ENCODE measurements around the gene SATB2. TPM values are rescaled to one million over a fixed set of nuclear protein-coding genes. Genes with fewer than 3 reads are reported as not detected.

SATB2 gene
- polyA plus RNA-seq, 1 donor from 2014 or later, result 0.21 TPM

- no peaks in the 10 kb centered on the region for H4K20me1 ChIP-seq (ENCODE audit: insufficient read depth)
- TF ChIP-seq TAF1 (IDR thresholded peaks at IDR 0.05; ENCODE audit: low read depth) (no peak), RAD21 (conservative IDR thresholded peaks at IDR 0.05) (no peak), POLR2AphosphoS5 (IDR thresholded peaks at IDR 0.05) (no peak)
- H3K27me3 ChIP-seq (ENCODE audit: insufficient read depth, low read depth, low read length), result peaks cover 17% of the 10 kb centered on the region
- H3F3A ChIP-seq (ENCODE audit: insufficient read depth, low read length, poor library complexity, severe bottlenecking), result no peaks in the 10 kb centered on the region
- no peak overlapping the region for H3K9ac ChIP-seq (ENCODE audit: low read length)
- H2AFZ ChIP-seq (ENCODE audit: low read depth, low read length), result no peak overlapping the region
- no peak overlapping the region for H3K4me3 ChIP-seq (ENCODE audit: low read length)
- H3K27ac ChIP-seq (ENCODE audit: low read length), result no peak overlapping the region
- no peaks in the 10 kb centered on the region for H3K36me3 ChIP-seq (ENCODE audit: insufficient read depth, low read length)
- H3K9me2 ChIP-seq (ENCODE audit: insufficient read depth, low read length), result no peaks in the 10 kb centered on the region
- no peaks in the 10 kb centered on the region for H3K79me2 ChIP-seq (replicated peaks; ENCODE audit: insufficient read depth, low read length)
- H3K4me2 ChIP-seq (ENCODE audit: low read length), result no peak overlapping the region
- no peaks in the 10 kb centered on the region for H3K9me3 ChIP-seq (ENCODE audit: low read length)
Observed at GRCh38 chr2:199440118-199440517, 17.6 kb downstream of the SATB2 start.

- no peaks in the 10 kb centered on the region for H3K9me3 ChIP-seq (ENCODE audit: low read length)
- H4K20me1 ChIP-seq (ENCODE audit: insufficient read depth), result no peaks in the 10 kb centered on the region
- no peaks in the 10 kb centered on the region for H3F3A ChIP-seq (ENCODE audit: insufficient read depth, low read length, poor library complexity, severe bottlenecking)
- no peaks in the 10 kb centered on the region for H3K79me2 ChIP-seq (replicated peaks; ENCODE audit: insufficient read depth, low read length)
- H3K27ac ChIP-seq (ENCODE audit: low read length), result no peak overlapping the region
- no peaks in the 10 kb centered on the region for H3K9me2 ChIP-seq (ENCODE audit: insufficient read depth, low read length)
- TF ChIP-seq MXI1 (conservative IDR thresholded peaks at IDR 0.05; ENCODE audit: poor library complexity, severe bottlenecking), result no peak
- TF ChIP-seq EP300 (conservative IDR thresholded peaks at IDR 0.05; ENCODE audit: poor library complexity, severe bottlenecking), result no peak
- TF ChIP-seq TAF1 (IDR thresholded peaks at IDR 0.05; ENCODE audit: low read depth), result no peak
- no peak for TF ChIP-seq POLR2AphosphoS5 (IDR thresholded peaks at IDR 0.05)
- no peak for TF ChIP-seq REST (IDR thresholded peaks at IDR 0.05; ENCODE audit: borderline replicate concordance)
- TF ChIP-seq RAD21 (conservative IDR thresholded peaks at IDR 0.05), result no peak
- no peak for TF ChIP-seq EZH2 (IDR thresholded peaks at IDR 0.05; ENCODE audit: borderline replicate concordance, insufficient read depth, low read length, poor library complexity, severe bottlenecking)
- TF ChIP-seq SMC3 (conservative IDR thresholded peaks at IDR 0.05; ENCODE audit: poor library complexity), result no peak
- no peak for TF ChIP-seq CTCF (IDR thresholded peaks at IDR 0.05; ENCODE audit: poor library complexity, severe bottlenecking)
- no peaks in the 10 kb centered on the region for H3K36me3 ChIP-seq (ENCODE audit: insufficient read depth, low read length)
- no peak overlapping the region for H3K9ac ChIP-seq (ENCODE audit: low read length)
- H3K4me2 ChIP-seq (ENCODE audit: low read length), result no peak overlapping the region
- H3K4me3 ChIP-seq (ENCODE audit: low read length), result no peak overlapping the region
- H2AFZ ChIP-seq (ENCODE audit: low read depth, low read length), result no peak overlapping the region
- H3K27me3 ChIP-seq (ENCODE audit: insufficient read depth, low read depth, low read length), result peaks cover 11% of the 10 kb centered on the region
Observed at GRCh38 chr2:199439542-199439941, 18.2 kb downstream of the SATB2 start.

GRCh38 chr2:199439066-199439465 lies 18.7 kb downstream of the SATB2 start:
- Histone ChIP-seq H3K79me2 (replicated peaks; ENCODE audit: insufficient read depth, low read length) (no peaks in the 10 kb centered on the region), H3F3A (ENCODE audit: insufficient read depth, low read length, poor library complexity, severe bottlenecking) (no peaks in the 10 kb centered on the region), H3K4me3 (ENCODE audit: low read length) (no peak overlapping the region), H2AFZ (ENCODE audit: low read depth, low read length) (no peak overlapping the region), H3K27me3 (ENCODE audit: insufficient read depth, low read depth, low read length) (peaks cover 9% of the 10 kb centered on the region), H3K9me3 (ENCODE audit: low read length) (no peaks in the 10 kb centered on the region), H3K27ac (ENCODE audit: low read length) (no peak overlapping the region), H4K20me1 (ENCODE audit: insufficient read depth) (no peaks in the 10 kb centered on the region), H3K4me2 (ENCODE audit: low read length) (no peak overlapping the region), H3K9ac (ENCODE audit: low read length) (no peak overlapping the region), H3K36me3 (ENCODE audit: insufficient read depth, low read length) (no peaks in the 10 kb centered on the region), H3K9me2 (ENCODE audit: insufficient read depth, low read length) (no peaks in the 10 kb centered on the region)
- no peak for TF ChIP-seq MXI1 (conservative IDR thresholded peaks at IDR 0.05; ENCODE audit: poor library complexity, severe bottlenecking)
- no peak for TF ChIP-seq SMC3 (conservative IDR thresholded peaks at IDR 0.05; ENCODE audit: poor library complexity)
- TF ChIP-seq POLR2AphosphoS5 (IDR thresholded peaks at IDR 0.05), result no peak
